Fibroblast of lung (primary cell): Measurements from ENCODE around the gene VRK1. TPM values are rescaled to one million over a fixed set of nuclear protein-coding genes. Genes with fewer than 3 reads are reported as not detected.
A peak's percentile ranks its signal among the peaks of the same experiment; 100 is the strongest.

Source experiments
- DNase-seq, 2 donors: peaks; one replicate each; pipeline versions ENCODE4 v3.0.0 to v3.0.0-alpha.2; 2010; ENCODE audit warnings: low read depth in 2 of 2
- H2AFZ ChIP-seq: 2 replicates; pipeline ENCODE4 v1.5.1; 2012; ENCODE audit warnings: low read length, control low read depth, inconsistent platforms
- H3K27ac ChIP-seq: 2 replicates; pipeline ENCODE4 v1.5.1; 2011; ENCODE audit warnings: low read length, control low read depth; ENCODE audit not compliant: insufficient read depth
- H3K27me3 ChIP-seq: 2 replicates; pipeline ENCODE4 v1.5.1; 2011; ENCODE audit warnings: mild to moderate bottlenecking, low read length; ENCODE audit not compliant: control insufficient read depth, insufficient read depth
- H3K36me3 ChIP-seq: 2 replicates; pipeline ENCODE4 v1.5.1; 2011; ENCODE audit warnings: low read length; ENCODE audit not compliant: control insufficient read depth, insufficient read depth
- H3K4me1 ChIP-seq: 2 replicates; pipeline ENCODE4 v1.5.1; 2011; ENCODE audit warnings: low read length; ENCODE audit not compliant: control insufficient read depth, insufficient read depth; ENCODE audit errors: extremely low read depth
- H3K4me2 ChIP-seq: 2 replicates; pipeline ENCODE4 v1.5.1; 2011; ENCODE audit warnings: low read length, control low read depth; ENCODE audit not compliant: insufficient read depth; ENCODE audit errors: extremely low read depth
- H3K4me3 ChIP-seq, 4 experiments: fragments of 200-600 bp in 1 of 4; sonication (generic) in 1 of 4; replicated peaks in 1 of 4; 2 replicates each; pipeline ENCODE4 v1.5.1; 2011 to 2016; ENCODE audit warnings: low read length in 4 of 4, low read depth in 3 of 4, mild to moderate bottlenecking in 3 of 4, control low read depth in 2 of 4, inconsistent platforms in 1 of 4, mixed read lengths in 1 of 4; ENCODE audit not compliant: insufficient read depth in 1 of 4; ENCODE audit errors: control extremely low read depth in 1 of 4
- H3K79me2 ChIP-seq: 2 replicates; pipeline ENCODE4 v1.5.1; 2012; ENCODE audit warnings: mild to moderate bottlenecking, low read length, inconsistent platforms; ENCODE audit not compliant: control insufficient read depth, insufficient read depth
- H3K9ac ChIP-seq: 2 replicates; pipeline ENCODE4 v1.5.1; 2011; ENCODE audit warnings: mild to moderate bottlenecking, low read length, control low read depth; ENCODE audit not compliant: insufficient read depth
- H3K9me3 ChIP-seq: 2 replicates; pipeline ENCODE4 v1.5.1; 2012; ENCODE audit warnings: low read depth, low read length; ENCODE audit not compliant: control insufficient read depth, insufficient read depth
- H4K20me1 ChIP-seq: 2 replicates; pipeline ENCODE4 v1.5.1; 2011; ENCODE audit warnings: low read length; ENCODE audit not compliant: control insufficient read depth, insufficient read depth; ENCODE audit errors: extremely low read depth
- EZH2 ChIP-seq: IDR thresholded peaks from 2 replicates; pipeline ENCODE4 v1.5.1; 2012; ENCODE audit warnings: low read length, control low read depth, mild to moderate bottlenecking; ENCODE audit errors: missing control alignments
- polyA plus RNA-seq, 2 donors: library from polyadenylated mRNA; depleted of rRNA in 1 of 2; stranded (reverse) in 1 of 2; unstranded in 1 of 2; fragments of >200 nt; gene quantifications; 2 replicates each; pipeline ENCODE4 v1.2.1, GENCODE V29; 2011 to 2012; ENCODE audit warnings: missing spikeins in 1 of 2
- total RNA-seq: library from RNA; depleted of rRNA; stranded (reverse); fragments of >200 nt; gene quantifications from 2 replicates; pipeline ENCODE4 v1.2.1, GENCODE V29; 2014
- TF ChIP-seq, protein P1 (sequence below), 2 donors: IDR thresholded peaks in 1 of 2; conservative IDR thresholded peaks in 1 of 2; 1 replicate in 1 of 2; 2 replicates in 1 of 2; pipeline ENCODE4 v1.5.1; 2011 to 2012; ENCODE audit warnings: low read length in 2 of 2, control low read depth in 1 of 2, inconsistent platforms in 1 of 2, low read depth in 1 of 2, mild to moderate bottlenecking in 1 of 2

Gene VRK1
- total and polyA plus RNA-seq, 2 donors (not counting 1 experiment from before 2014, with no cell fraction given), result 11.5 to 24.9 TPM

DNA sequence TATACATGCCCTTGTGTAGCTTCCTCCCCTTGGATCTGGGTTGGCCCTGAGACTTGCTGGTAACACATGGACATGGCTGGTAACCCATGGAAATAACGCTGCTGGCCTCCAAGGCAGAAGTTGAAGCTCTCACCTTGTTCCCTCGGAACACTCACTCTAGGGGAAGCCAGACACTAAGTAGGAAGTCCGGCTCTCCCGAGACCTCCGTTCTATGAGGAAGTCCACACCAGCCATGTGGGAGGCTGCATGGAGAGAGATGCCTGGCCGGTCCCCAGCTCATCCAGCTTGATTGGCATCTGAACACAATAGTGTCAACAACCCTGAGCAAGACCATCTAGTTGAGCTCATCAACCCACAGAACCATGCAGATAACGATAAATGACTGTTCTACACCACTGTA, 39.7 kb upstream of the VRK1 start:
- no peaks in the 10 kb centered on the region for H3K79me2 ChIP-seq
- no peaks in the 10 kb centered on the region for H4K20me1 ChIP-seq

DNA sequence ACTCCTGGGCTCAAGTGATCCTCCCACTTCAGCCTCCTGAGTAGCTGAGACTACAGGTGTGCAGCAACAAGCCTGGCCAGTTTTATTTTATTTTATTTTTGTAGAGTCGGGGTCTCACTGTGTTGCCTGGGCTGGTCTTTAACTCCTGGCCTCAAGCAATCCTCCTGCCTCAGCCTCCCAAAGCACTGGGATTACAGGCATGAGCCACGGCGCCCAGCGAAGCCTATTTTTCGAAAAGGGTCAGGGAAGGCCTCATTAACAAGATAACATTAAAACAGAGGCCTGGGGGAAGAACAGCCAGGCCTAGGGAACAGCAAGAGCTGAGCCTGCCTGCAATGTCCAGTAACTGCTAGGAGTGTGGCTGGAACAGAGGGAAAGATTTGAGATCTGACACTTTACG, 36.1 kb upstream of the VRK1 start:
- no peaks in the 10 kb centered on the region for H3K9me3 ChIP-seq
- H3K36me3 ChIP-seq, result no peaks in the 10 kb centered on the region
- no peak overlapping the region for H3K9ac ChIP-seq
- H4K20me1 ChIP-seq, result no peaks in the 10 kb centered on the region
- TF ChIP-seq, protein P1, sequence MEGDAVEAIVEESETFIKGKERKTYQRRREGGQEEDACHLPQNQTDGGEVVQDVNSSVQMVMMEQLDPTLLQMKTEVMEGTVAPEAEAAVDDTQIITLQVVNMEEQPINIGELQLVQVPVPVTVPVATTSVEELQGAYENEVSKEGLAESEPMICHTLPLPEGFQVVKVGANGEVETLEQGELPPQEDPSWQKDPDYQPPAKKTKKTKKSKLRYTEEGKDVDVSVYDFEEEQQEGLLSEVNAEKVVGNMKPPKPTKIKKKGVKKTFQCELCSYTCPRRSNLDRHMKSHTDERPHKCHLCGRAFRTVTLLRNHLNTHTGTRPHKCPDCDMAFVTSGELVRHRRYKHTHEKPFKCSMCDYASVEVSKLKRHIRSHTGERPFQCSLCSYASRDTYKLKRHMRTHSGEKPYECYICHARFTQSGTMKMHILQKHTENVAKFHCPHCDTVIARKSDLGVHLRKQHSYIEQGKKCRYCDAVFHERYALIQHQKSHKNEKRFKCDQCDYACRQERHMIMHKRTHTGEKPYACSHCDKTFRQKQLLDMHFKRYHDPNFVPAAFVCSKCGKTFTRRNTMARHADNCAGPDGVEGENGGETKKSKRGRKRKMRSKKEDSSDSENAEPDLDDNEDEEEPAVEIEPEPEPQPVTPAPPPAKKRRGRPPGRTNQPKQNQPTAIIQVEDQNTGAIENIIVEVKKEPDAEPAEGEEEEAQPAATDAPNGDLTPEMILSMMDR (conservative IDR thresholded peaks at IDR 0.05 in 1 of 2, IDR thresholded peaks at IDR 0.05 in 1 of 2; ENCODE audit: low read depth in 1 of 2, low read length in 2 of 2), result no peak
- no peak for TF ChIP-seq EZH2
- H3K27me3 ChIP-seq, result no peaks in the 10 kb centered on the region
- no peak overlapping the region for H2AFZ ChIP-seq
- no peak overlapping the region for H3K4me3 ChIP-seq
- no peak overlapping the region for H3K4me2 ChIP-seq
- H3K79me2 ChIP-seq, result no peaks in the 10 kb centered on the region
- DNase-seq, result no peak
- H3K27ac ChIP-seq, result no peak overlapping the region
- no peaks in the 10 kb centered on the region for H3K4me1 ChIP-seq

More for the DNA sequence above, 39.7 kb upstream of the VRK1 start:
- no peak overlapping the region for H3K4me2 ChIP-seq
- TF ChIP-seq, protein P1 (conservative IDR thresholded peaks at IDR 0.05 in 1 of 2, IDR thresholded peaks at IDR 0.05 in 1 of 2; ENCODE audit: low read depth in 1 of 2, low read length in 2 of 2), result no peak
- no peaks in the 10 kb centered on the region for H3K36me3 ChIP-seq
- H3K27me3 ChIP-seq, result no peaks in the 10 kb centered on the region
- H2AFZ ChIP-seq, result no peak overlapping the region
- no peak overlapping the region for H3K27ac ChIP-seq
- no peak for DNase-seq
- H3K9ac ChIP-seq, result no peak overlapping the region
- no peak overlapping the region for H3K4me3 ChIP-seq
- no peaks in the 10 kb centered on the region for H3K4me1 ChIP-seq
- H3K9me3 ChIP-seq, result no peaks in the 10 kb centered on the region

DNA sequence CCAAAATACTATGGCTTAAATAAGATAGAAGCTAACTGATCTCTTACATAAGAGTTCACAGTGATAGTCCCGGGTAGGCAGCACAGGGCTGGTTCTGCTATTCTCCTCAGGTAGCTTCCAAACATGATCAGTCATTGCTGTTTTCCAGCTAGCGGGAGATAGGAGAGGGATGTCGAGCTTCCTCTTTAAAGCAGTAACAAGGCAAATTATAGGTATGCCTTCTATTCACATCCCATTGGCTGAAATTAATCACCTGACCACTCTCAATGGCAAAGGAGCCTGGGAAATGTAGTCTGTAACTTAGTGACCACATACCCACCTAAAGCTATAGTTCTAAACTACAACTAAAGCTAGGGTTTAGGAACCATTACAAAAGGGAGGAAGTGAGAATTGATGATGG, 34.5 kb upstream of the VRK1 start:
- Histone ChIP-seq H3K27ac (no peak overlapping the region), H3K4me1 (no peaks in the 10 kb centered on the region), H3K9me3 (no peaks in the 10 kb centered on the region), H3K4me3 (no peak overlapping the region), H3K4me2 (no peak overlapping the region), H4K20me1 (no peaks in the 10 kb centered on the region), H3K9ac (no peak overlapping the region), H2AFZ (no peak overlapping the region), H3K36me3 (no peaks in the 10 kb centered on the region), H3K79me2 (no peaks in the 10 kb centered on the region), H3K27me3 (no peaks in the 10 kb centered on the region)
- DNase-seq, result peak; percentile 50 to 59
- no peak for TF ChIP-seq EZH2
- TF ChIP-seq, protein P1 (conservative IDR thresholded peaks at IDR 0.05 in 1 of 2, IDR thresholded peaks at IDR 0.05 in 1 of 2; ENCODE audit: low read depth in 1 of 2, low read length in 2 of 2), result no peak
